Hematopoietic multipotent progenitor cell treated with erythropoietin and hydrocortisone succinate and interleukin-3 and kit ligand, for 17 days (in vitro differentiated cells): ENCODE data around the gene TMEM156.

Experiments
- DNase-seq: peaks from one replicate; pipeline ENCODE4 v3.0.0-alpha.2; 2015; ENCODE audit warnings: low spot score

Gene TMEM156

DNA sequence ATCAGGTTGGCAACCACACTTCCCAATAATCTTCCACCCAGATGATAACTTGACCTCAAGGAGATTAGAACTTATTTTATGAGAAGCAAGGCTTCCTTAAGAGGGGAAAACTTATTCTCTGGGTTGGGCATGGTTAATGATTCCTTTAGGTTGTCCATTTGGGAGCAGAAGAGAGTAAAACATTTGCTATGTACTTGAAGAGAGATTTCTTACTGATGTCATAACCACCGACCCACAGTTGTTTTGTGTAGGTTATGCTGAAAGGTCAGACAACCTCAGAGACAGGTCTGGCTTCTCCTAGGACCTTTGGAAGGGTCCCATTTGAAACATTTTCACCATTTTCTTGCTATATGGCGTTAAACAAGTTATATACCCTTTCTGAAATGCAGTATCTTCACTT is 108.5 kb downstream of the TMEM156 start:
- DNase-seq: no peak

DNA sequence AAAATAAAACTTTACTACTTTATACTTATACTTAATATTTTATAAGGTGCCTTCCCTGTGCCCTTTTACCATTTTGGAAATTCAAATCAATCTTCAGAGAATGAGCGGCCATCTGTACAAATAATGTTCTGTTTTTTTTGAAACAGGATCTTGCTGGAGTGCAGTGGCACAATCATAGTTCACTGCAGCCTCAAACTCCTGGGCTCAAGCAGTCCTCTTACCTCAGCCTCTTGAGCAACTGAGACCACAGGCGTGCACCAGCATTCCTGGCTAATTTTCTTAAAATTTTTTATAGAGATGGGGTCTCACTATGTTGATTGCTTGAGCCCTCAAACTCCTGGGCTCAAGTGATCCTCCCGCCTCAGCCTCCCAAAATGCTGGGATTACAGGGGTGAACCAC is 111.1 kb downstream of the TMEM156 start:
- no peak for DNase-seq

DNA sequence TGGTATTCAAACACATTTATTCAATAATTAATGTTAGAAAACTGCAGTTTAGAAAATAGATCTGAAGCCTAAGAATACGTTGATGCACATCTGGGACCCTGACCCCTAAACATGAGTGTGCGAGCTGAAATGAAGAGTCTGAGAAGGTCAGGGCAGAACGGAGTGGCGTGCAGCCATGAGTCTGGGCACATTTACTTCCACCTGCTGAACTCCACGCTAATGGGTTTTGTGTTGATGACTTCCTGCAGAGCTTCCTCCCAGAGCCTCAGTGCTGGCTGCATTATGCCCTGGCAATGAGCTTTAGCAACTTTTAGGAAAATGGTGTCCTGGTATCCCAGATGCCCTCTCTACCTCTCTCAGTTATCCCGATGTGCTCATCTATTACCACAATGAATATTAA is 111.5 kb downstream of the TMEM156 start:
- DNase-seq: no peak

DNA sequence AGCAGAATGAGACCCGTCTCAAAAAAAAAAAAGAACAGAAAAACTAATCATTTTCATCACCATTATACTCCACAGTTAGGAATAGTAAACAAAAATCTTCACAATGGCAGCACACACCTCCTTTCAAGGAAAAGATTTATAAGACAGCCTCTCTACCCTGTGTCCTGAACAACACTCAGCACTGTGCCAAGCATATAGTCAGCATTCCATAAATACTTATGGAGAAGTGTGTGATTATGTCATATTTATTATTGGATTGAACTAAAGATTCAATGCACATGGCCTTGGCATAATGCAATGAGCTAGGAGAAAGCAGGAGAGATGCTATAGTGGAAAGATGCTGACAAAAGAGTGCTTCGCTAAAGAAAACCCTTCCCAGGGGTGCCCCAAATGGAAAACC is 112.0 kb downstream of the TMEM156 start:
- no peak for DNase-seq

DNA sequence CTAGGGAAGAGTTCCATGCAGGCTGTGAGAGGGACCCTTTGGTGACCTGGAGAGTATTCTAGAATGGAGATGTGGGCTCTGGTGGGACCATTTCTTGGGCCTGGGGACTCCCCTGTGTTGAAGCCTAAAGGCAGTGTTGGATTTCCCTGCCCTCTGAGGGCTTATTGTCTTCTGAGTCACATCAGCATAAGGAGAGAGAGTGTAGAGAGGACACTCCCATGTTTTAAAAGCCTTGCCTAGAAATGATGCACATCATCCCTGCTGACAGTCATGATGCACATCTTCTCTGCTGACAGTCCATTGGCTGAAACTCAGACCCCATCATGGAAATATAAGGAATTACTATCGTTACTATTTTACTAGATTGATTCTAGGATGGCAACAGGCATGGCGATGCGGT is 112.7 kb downstream of the TMEM156 start:
- DNase-seq: no peak

DNA sequence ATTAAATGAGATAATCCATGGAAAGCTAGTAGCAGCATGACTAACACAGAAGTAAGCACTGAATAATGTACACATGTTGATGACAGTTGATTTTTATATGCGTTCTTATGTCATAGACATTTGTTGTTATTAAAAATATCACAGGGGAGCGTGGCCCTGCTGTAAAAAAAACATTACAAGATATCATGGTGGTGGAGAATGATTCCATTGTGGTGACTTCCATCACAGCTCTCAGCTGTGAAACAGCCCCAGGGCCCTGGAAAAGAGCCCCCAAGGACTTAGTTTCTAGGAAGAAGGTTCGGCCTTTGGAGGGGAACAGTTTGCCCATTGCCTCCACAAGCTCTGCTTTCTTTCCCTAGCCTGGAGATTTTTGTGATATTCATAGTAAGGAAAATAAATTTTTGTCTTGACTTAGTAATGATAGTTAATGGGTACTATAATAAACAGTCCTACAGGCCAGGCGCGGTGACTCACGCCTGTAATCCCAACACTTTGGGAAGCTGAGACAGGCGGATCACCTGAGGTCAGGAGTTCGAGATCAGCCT is 114.7 kb downstream of the TMEM156 start:
- DNase-seq: no peak
